NCI-H1417 treated with DMSO at 0.1 percent for 48 hours (cell line): Measurements from ENCODE around the gene WFIKKN1.

Experiments
- DNase-seq: peaks from one replicate; lab custom pipeline; 2025; lab: John Stamatoyannopoulos, UW

The WFIKKN1 gene

DNA sequence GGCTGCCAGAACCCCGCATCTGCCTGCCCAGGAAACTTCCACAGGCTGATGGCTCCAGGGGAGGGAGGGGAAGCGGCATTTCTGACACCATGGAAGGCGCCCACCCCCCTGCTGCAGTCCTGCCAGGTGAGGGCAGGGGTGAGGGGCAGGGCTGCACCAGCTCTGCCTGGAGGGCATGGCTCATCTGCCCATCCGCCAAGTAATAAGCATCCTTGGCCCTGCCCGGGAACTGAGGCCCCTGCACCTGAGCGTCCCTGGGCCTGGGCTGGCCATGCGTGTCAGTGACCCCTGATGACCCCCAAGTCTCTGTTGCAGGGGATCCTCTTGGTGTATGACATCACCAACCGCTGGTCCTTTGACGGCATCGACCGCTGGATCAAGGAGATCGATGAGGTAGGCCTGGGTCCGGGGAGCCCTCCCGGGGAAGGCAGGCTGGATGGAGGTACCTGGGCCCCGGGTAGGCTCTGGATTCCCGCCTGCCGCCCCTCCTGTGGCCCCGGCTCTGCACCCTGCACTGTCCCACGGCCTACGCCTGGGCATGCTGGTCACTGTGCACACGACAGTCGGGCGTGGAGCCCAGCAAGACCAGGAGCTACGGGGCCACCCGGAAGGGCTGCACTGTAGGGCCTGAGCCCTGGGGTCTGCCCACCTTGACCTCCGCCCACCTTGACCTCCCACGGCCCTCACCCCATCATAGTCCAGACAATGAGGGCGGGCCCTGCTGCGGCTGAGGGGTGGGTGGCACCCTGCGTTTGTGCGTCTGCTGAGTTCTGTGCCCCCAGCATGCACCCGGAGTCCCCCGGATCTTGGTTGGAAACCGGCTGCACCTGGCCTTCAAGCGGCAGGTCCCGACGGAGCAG is 5.4 kb upstream of the WFIKKN1 start:
- DNase-seq: no peak

DNA sequence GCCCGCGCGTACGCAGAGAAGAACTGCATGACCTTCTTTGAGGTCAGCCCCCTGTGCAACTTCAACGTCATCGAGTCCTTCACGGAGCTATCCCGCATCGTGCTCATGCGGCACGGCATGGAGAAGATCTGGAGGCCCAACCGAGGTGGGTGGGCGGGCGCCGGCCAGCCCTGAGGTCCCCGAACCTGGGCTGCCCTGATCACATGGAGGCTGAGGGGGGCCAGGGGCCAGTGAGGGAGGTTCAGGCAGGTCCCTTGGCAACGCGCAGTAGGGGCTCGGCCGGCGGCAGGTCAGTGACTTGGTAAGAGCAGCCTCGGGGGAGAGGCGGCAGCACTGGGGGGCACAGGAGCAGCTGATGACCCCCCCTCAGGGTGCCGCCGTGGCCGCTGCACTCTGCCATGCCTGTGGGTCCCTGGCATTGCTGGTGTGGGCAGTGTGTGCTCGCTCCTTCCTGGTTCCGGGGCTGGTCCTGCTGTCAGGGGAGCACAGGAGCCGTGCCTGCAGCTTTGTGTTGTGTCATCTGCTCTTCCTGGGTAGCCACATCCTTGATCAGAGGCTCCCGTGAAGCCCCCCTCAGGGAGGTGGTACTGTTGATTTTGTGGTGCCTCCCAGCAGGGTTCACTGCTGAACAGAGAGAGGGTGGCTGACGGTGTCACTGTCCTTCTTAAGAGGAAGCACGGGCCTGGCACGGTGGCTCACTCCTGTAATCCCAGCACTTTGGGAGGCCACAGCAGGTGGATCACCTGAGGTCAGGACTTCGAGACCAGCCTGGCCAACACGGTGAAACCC is 4.6 kb upstream of the WFIKKN1 start:
- DNase-seq: no peak

DNA sequence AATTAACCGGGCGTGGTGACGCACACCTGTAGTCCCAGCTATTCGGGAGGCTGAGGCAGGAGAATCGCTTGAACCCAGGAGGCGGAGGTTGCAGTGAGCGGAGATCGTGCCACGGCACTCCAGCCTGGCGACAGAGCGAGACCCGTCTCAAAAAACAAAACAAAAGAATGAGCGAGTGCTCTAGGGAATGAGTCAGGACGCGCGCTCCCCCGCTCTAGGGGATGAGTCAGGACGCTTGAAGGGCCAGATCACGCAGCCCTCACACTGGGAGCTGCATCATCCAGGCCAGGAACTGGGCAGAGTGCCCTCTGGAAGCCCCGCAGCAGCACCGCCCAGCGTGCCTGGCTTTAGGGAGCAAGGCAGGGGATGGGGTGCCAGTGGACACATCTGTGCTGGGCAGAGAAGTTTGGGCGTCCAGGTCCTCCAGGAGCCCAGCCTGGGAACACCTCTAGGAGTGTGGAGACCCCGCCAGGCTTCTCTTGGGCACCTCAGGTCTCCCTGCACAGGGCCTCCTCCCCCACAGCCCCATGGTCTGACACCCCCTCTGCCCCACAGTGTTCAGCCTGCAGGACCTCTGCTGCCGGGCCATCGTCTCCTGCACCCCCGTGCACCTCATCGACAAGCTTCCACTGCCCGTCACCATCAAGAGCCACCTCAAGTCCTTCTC is 3.9 kb upstream of the WFIKKN1 start:
- DNase-seq: no peak

DNA sequence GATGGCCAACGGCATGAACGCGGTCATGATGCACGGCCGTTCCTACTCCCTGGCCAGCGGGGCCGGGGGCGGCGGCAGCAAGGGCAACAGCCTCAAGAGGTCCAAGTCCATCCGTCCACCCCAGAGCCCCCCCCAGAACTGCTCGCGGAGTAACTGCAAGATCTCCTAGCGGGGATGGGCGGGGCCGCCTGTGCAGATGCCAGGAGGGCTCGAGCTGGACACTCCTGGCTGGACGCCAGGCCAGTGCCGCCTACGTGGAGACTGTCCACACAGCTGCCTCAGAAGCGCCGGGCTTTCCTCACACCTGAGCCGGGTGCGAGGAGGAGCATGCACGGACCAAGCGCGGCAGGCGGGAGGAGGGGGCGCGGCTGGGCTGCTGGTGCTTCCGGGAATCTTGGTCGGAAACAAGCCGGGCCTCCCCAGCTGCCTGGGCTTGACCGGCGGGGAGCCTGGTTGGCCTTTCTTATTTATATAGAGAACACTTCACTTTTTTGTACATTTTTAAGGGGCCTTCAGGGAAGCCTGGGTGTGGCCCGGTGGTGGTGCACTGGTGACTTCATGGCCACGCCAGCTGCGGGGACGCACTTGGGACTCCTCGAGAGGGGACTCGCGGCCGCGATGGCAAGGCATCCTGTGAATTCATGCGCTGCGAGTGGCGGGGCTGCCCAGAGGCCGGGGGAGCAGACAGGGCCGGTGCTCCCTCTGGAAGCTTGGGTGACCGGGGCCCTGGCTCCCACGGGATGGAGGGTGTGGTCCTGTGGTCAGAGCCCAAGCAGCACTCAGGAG is 3.1 kb upstream of the WFIKKN1 start:
- no peak for DNase-seq

DNA sequence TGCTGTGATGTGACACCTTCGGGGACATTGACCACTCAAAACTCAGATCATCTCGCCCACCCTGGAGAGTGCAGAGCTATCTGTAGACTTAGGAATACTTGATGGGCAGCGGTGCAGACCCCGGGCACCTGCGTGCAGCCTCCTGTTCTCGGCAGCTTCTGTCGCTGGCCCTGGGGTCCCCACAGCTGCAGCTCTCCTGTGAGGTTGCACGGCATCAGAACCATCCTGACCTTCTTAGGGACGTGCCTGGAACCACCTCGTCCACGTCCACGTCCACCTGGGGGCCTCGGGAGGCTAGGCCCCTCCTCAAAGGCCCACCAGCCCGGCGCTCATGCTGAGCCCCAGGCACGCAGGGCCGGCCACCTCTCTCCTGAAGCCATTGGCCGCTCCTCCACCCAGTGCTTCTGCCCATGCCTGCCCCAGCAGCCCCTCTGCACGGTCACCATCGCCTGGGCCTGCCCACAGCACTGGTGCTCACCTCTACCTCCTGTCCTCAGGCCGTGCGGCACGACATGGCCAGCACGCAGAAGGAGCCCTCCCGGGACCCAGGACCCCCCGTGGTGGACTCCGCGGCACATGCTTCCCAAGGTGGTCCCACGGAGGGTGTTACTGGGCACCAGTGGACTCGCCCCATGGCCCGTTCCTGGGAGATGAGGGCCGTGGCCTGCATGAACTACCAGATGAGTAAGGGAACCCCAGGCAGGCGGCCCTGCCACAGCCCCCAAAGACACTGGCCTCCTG is 2.3 kb upstream of the WFIKKN1 start:
- no peak for DNase-seq

DNA sequence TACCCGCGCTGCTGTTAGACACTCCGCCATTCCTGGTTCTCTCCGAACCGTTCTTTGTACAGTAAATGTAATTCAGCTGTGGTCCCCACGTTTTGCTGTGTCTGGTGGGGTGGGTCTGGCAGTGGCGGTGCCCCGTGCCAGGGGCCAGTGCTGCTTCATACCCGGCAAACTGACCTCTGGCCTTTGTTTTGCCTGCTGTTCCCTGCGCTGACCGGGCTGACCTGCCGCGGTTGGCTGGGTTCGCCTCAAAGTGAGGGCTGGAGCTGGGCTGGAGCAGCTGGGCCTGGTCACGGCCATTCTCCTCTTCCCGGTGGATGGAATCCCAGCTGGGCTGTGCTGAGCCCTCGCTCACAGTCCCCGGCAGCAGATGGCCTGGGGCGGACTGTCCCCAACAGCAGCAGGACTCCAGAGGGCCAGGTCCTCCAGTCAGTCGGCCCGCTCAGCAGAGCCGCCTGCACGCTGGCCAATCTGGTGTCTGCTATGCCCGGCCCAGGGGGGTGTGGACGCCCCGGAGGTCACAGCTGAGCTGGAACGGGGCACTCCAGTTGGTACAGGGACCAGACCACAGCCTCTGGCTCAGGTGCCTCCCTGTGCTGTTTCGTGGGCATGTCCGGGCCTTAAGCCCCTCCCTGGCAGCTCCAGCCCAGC is 1.5 kb upstream of the WFIKKN1 start:
- no peak for DNase-seq

DNA sequence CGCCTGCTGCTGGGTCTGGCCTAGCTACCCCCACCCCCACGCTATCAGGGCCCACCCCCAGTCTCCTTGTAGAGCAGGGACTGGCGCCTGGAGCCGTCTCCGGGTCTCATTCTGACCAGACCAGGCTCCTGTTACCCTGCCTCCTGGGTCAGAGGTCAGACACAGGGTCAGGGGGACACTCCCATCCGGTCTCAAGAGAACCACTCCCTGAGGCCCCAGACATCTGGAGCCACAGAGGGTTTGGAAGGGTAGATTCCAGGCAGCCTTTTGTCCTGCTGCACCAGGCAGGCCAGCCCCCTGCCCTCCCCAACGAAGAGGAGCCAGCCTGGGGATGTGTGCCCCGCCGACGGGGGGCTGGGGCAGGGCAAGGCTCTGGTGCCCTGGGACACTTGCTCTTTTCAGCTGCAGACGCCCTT is 944 bp upstream of the WFIKKN1 start:
- no peak for DNase-seq

DNA sequence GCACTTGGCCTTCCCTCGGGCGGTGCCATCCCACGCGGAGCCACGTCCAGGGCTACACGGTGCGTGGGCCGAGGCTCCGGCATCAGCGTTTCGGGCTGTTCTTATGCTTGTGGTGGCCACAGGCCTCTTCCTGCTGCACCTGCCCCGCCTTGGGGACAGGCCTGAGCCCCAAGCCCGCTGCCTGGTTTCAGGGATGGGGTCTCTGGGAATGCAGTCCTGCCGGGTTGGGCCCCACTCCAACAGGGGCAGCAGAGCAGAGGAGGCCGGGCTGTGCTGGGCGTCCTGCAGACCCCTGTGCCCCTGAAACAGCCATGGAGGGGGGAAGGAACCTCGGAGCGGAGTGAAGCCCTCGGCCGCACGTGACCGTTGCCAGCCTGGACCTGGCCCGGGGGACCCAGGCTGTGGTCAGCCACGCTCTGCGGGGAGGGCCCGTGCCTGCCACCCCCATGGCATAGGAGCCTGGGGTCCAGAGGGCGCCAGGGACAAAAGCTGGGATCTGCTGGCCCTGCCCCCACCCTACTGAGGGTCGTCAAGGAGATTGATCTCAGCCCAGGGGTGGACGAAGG is 453 bp upstream of the WFIKKN1 start:
- no peak for DNase-seq

DNA sequence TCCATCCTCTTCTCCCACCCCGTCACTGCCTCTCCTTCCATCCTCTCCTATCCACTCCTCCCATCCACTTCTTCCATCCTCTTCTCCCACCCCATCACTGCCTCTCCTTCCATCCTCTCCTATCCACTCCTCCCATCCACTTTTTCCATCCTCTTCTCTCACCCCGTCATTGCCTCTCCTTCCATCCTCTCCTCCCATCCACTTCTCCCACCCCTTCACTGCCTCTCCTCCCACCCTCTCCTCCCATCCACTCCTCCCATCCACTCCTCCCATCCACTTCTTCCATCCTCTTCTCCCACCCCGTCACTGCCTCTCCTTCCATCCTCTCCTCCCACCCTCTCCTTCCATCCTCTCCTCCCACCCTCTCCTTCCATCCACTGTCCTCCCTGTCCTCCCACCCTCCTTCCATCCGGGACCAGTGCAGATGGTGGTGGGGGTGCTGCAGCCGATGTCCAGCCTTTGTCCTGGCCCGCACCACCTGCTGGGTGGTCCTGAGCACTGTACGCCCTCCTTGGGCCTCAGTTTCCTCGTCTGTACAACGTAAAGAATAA is 1.1 kb downstream of the WFIKKN1 start:
- no peak for DNase-seq

DNA sequence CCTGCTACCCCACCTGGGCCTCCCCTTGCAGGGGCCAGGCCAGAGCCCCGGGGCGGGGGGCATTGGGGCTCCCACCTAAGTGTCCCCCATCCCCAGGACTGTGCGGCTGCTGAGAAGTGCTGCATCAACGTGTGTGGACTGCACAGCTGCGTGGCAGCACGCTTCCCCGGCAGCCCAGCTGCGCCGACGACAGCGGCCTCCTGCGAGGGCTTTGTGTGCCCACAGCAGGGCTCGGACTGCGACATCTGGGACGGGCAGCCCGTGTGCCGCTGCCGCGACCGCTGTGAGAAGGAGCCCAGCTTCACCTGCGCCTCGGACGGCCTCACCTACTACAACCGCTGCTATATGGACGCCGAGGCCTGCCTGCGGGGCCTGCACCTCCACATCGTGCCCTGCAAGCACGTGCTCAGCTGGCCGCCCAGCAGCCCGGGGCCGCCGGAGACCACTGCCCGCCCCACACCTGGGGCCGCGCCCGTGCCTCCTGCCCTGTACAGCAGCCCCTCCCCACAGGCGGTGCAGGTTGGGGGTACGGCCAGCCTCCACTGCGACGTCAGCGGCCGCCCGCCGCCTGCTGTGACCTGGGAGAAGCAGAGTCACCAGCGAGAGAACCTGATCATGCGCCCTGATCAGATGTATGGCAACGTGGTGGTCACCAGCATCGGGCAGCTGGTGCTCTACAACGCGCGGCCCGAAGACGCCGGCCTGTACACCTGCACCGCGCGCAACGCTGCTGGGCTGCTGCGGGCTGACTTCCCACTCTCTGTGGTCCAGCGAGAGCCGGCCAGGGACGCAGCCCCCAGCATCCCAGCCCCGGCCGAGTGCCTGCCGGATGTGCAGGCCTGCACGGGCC is 1.9 kb downstream of the WFIKKN1 start:
- DNase-seq: no peak

DNA sequence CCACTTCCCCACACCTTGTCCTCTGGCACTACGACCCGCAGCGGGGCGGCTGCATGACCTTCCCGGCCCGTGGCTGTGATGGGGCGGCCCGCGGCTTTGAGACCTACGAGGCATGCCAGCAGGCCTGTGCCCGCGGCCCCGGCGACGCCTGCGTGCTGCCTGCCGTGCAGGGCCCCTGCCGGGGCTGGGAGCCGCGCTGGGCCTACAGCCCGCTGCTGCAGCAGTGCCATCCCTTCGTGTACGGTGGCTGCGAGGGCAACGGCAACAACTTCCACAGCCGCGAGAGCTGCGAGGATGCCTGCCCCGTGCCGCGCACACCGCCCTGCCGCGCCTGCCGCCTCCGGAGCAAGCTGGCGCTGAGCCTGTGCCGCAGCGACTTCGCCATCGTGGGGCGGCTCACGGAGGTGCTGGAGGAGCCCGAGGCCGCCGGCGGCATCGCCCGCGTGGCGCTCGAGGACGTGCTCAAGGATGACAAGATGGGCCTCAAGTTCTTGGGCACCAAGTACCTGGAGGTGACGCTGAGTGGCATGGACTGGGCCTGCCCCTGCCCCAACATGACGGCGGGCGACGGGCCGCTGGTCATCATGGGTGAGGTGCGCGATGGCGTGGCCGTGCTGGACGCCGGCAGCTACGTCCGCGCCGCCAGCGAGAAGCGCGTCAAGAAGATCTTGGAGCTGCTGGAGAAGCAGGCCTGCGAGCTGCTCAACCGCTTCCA is 2.7 kb downstream of the WFIKKN1 start:
- DNase-seq: no peak

DNA sequence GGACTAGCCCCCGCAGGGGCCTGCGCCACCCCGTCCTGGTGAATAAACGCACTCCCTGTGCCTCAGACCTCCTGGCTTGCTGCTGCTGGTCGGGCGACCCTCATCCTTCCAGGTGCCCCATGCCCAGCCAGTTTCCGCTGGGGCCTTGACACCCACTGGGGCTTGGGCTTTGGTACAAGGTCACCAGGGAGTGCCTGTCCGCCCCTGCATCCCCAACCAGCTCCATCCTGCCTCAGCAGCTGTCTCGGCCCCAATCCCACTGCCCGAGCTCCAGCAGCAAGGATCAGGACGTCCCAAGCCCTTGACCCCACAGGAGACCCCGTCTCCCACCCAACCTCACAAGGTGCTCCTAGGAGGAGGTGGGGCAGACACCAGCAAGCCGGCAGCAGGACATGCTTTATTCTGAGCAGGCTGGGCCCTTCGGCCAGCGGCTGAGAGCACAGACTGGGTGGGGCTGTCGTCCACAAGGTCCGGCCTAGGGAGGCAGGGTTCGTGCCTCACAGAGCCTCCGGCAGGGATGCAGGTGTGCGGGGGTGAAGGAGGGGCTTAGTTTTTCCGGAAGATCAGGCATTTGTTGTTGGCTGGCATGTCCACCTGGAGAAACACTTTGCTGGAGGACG is 3.4 kb downstream of the WFIKKN1 start:
- no peak for DNase-seq

DNA sequence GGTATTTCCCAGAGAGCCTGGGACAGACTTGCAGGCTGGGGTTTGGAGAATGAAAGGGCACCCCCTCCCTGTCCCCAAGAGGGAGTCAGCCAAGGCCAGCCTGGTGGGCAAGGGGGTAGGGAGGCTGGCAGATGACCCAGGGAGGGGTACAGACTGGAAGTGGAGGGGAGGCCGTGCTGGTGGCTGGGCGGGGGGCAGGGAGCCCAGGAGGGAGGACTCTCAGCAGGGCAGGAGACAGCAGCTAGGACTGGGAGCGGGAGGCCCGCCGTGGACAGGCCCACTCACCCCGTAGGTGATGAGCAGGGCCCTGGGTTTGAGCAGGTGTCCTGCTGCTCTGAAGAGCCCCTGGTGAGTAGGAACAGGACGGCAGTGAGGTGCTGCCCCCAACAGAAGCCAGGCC is 4.2 kb downstream of the WFIKKN1 start:
- DNase-seq: no peak

DNA sequence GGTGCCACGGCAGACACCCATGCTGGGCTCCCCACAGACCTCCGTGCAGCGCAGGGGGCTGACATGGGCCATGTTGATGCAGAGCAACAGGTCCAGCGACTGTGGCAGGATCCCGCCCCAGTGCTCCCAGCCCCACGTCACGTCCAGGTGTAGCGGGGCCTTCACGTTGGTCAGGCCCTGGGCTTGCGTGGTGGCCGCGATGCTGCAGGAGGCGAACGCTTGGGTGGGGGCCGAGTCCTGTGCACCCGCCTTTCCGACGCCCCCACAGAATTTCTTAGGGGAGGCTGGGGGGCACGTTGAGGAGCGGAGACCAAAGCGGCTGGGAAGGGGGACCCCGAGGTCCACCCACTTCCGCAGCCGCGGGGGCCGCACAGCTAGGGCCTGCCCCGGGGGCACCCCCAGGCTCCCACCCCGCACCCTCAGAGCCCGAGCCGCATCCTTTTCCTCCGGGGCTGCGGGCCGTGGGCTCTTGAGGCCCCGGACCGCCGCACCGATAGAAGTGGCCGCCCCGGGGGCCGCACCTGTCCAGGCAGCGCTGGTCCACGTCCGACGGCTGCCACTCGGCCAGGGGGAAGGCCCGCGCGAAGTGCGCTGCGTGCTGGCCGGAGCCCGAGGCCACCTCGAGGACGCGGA is 4.9 kb downstream of the WFIKKN1 start:
- no peak for DNase-seq

DNA sequence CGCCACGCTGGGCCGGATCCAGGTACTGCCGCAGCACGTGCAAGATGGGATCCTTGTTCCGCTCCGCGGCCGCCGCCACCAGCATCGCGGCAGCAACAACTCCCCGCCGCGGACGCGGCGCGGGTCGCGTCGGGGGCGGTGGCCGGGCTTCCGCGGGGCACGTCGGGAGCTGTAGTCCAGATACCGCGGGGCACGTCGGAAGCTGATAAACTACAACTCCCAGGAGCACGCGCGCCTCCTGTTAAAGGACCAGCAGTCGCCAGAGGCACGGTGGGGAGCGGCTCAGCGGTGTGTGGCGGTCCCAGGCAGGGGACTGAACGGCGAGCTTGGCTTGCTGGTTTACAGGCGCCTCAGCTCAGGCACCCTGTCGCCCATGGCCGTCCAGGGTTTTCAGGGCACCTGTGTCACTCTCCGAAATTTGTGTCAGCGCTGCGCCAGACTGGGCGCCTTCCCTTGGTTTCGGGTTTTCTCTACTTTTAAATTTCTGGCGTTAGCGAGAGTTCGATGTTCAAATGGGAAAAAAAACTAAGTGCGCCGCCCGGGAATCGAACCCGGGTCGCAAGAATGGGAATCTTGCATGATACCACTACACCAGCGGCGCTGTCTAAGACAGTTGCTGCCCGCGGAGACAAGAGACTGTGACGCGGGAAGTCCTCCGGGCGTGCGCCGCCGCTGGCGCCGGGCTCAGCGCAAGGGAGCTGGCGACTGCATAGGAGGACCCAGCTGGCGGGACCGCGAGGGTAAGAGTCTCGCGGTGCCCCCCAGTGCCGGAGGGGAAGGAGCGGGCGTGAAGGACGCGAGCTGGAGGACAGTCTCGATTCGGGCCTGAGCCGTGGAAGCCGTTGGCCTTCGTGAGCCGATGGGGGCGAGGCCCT is 5.7 kb downstream of the WFIKKN1 start, which contains the start of gene METTL26:
METTL26 (minus strand) TSS at position 100 of the 875 bp plus-strand sequence; CDS start at position 85, 15 bp downstream.
- peak; percentile 86 for DNase-seq
